ENCODE measurements around the gene SAMD4A. TPM values are rescaled to one million over a fixed set of nuclear protein-coding genes. Genes with fewer than 3 reads are reported as not detected.

The SAMD4A gene
- total RNA-seq, 2 donors from 2014 or later = 11.2 to 15.3 TPM

GRCh38 chr14:54783660-54784015 is 216.7 kb downstream of the SAMD4A start:
- no peak for DNase-seq
- intact Hi-C loops (cut with DNase I) = no loop called here
- Histone ChIP-seq H3K36me3 (replicated peaks in 1 of 2; ENCODE audit: insufficient read depth in 1 of 2, low read depth in 2 of 2) (no peaks in the 10 kb centered on the region), H3K9me3 (no peaks in the 10 kb centered on the region), H3K27me3 (no peaks in the 10 kb centered on the region), H3K4me3 (no peak overlapping the region), H3K4me1 (no peaks in the 10 kb centered on the region), H3K27ac (no peak overlapping the region)
- no peak for ATAC-seq
- WGBS, 2 donors = 90 to 95% methylated on average over 4 to 5 of the region's 5 CpGs
- TF ChIP-seq CTCF (IDR thresholded peaks at IDR 0.05) = no peak
- TF ChIP-seq POLR2A (IDR thresholded peaks at IDR 0.05) = no peak

- TF ChIP-seq POLR2A (IDR thresholded peaks at IDR 0.05) (no peak), CTCF (IDR thresholded peaks at IDR 0.05) (no peak)
- WGBS, 2 donors = 94 to 98% methylated on average over 6 of the region's 6 CpGs
- H3K36me3 ChIP-seq (replicated peaks in 1 of 2; ENCODE audit: insufficient read depth in 1 of 2, low read depth in 2 of 2) = no peaks in the 10 kb centered on the region
Measured at GRCh38 chr14:54784060-54784459, 217.1 kb downstream of the SAMD4A start.

GRCh38 chr14:54784657-54785056 is 217.7 kb downstream of the SAMD4A start:
- H3K36me3 ChIP-seq (replicated peaks in 1 of 2; ENCODE audit: insufficient read depth in 1 of 2, low read depth in 2 of 2) = no peaks in the 10 kb centered on the region
- no peaks in the 10 kb centered on the region for H3K27me3 ChIP-seq
- 80 to 82% methylated on average over 4 of the region's 4 CpGs for WGBS, 2 donors
- intact Hi-C loops (cut with DNase I) = no loop called here
- no peaks in the 10 kb centered on the region for H3K9me3 ChIP-seq
- TF ChIP-seq POLR2A (IDR thresholded peaks at IDR 0.05) = no peak
- TF ChIP-seq CTCF (IDR thresholded peaks at IDR 0.05) = no peak
- H3K27ac ChIP-seq = no peak overlapping the region
- H3K4me3 ChIP-seq = no peak overlapping the region
- H3K4me1 ChIP-seq = no peaks in the 10 kb centered on the region
- ATAC-seq (no peak), DNase-seq (no peak)

More at GRCh38 chr14:54784060-54784459, 217.1 kb downstream of the SAMD4A start:
- intact Hi-C loops (cut with DNase I) = no loop called here
- Histone ChIP-seq H3K4me3 (no peak overlapping the region), H3K27me3 (no peaks in the 10 kb centered on the region), H3K9me3 (no peaks in the 10 kb centered on the region), H3K4me1 (no peaks in the 10 kb centered on the region), H3K27ac (no peak overlapping the region)
- ATAC-seq = no peak
- DNase-seq = no peak

GRCh38 chr14:54785136-54785777 is 218.3 kb downstream of the SAMD4A start:
- no peak for ATAC-seq
- Histone ChIP-seq H3K4me3 (no peak overlapping the region), H3K36me3 (replicated peaks in 1 of 2; ENCODE audit: insufficient read depth in 1 of 2, low read depth in 2 of 2) (no peaks in the 10 kb centered on the region), H3K4me1 (no peaks in the 10 kb centered on the region), H3K9me3 (no peaks in the 10 kb centered on the region), H3K27me3 (no peaks in the 10 kb centered on the region), H3K27ac (no peak overlapping the region)
- 78 to 82% methylated on average over 3 to 8 of the region's 8 CpGs for WGBS, 2 donors
- TF ChIP-seq CTCF (IDR thresholded peaks at IDR 0.05) = no peak
- no peak for DNase-seq
- intact Hi-C loops (cut with DNase I) = no loop called here
